IPS-15b (cell line): ENCODE results near the gene SMIM27.
A peak's percentile ranks its signal among the peaks of the same experiment; 100 is the strongest.
"Not testable (repeated sequence)": the region's sequence is repeated elsewhere in the genome, so short reads cannot be mapped to it uniquely, and the experiment has no call there.

Experiments used
- H3K27me3 ChIP-seq: one replicate; pipeline ENCODE4 v1.6.1; 2013; ENCODE audit warnings: low read length; ENCODE audit not compliant: control insufficient read depth, insufficient read depth
- H3K36me3 ChIP-seq: one replicate; pipeline ENCODE4 v1.6.1; 2013; ENCODE audit warnings: low read length; ENCODE audit not compliant: control insufficient read depth, insufficient read depth
- H3K4me1 ChIP-seq: one replicate; pipeline ENCODE4 v1.6.1; 2013; ENCODE audit warnings: mild to moderate bottlenecking, low read length; ENCODE audit not compliant: control insufficient read depth, insufficient read depth
- H3K4me3 ChIP-seq: one replicate; pipeline ENCODE4 v1.5.1; 2013; ENCODE audit warnings: low read depth, low read length
- H3K9ac ChIP-seq: one replicate; pipeline ENCODE4 v1.6.1; 2013; ENCODE audit warnings: low read depth, mild to moderate bottlenecking, low read length
- H3K9me3 ChIP-seq: one replicate; pipeline ENCODE4 v1.6.1; 2013; ENCODE audit warnings: mild to moderate bottlenecking, low read length; ENCODE audit not compliant: control insufficient read depth, insufficient read depth

SMIM27 gene

GRCh38 chr9:32552172-32552872 lies at the start of gene SMIM27, which contains the start of gene TOPORS:
TSS of gene SMIM27 (plus strand) at chr9:32552327. CDS start at chr9:32552435, 108 bp downstream.
TSS of gene TOPORS (minus strand) at chr9:32552586. CDS start at chr9:32552436, 150 bp downstream.
- Histone ChIP-seq H3K36me3 (no peaks in the 10 kb centered on the region), H3K4me3 (peak within 1 kb of the TSS; percentile 86), H3K27me3 (no peaks in the 10 kb centered on the region), H3K4me1 (peaks cover 9% of the 10 kb centered on the region), H3K9me3 (no peaks in the 10 kb centered on the region), H3K9ac (peak within 1 kb of the TSS; percentile 98)

- Histone ChIP-seq H3K36me3 (no peaks in the 10 kb centered on the region), H3K4me3 (no peak overlapping the region), H3K9me3 (no peaks in the 10 kb centered on the region), H3K27me3 (no peaks in the 10 kb centered on the region), H3K4me1 (no peaks in the 10 kb centered on the region), H3K9ac (no peak overlapping the region)
Observed at GRCh38 chr9:32502464-32502863, 49.7 kb upstream of the SMIM27 start.

- no peak overlapping the region for H3K4me3 ChIP-seq
- H3K4me1 ChIP-seq = no peaks in the 10 kb centered on the region
- H3K27me3 ChIP-seq = no peaks in the 10 kb centered on the region
- no peaks in the 10 kb centered on the region for H3K36me3 ChIP-seq
- no peak overlapping the region for H3K9ac ChIP-seq
- H3K9me3 ChIP-seq = no peaks in the 10 kb centered on the region
Observed at GRCh38 chr9:32503008-32503407, 49.1 kb upstream of the SMIM27 start.

- Histone ChIP-seq H3K36me3 (no peaks in the 10 kb centered on the region), H3K27me3 (no peaks in the 10 kb centered on the region), H3K4me3 (no peak overlapping the region), H3K9me3 (no peaks in the 10 kb centered on the region), H3K9ac (no peak overlapping the region), H3K4me1 (peaks cover 5% of the 10 kb centered on the region)
Observed at GRCh38 chr9:32508728-32509127, 43.4 kb upstream of the SMIM27 start.

GRCh38 chr9:32516241-32516640 lies 35.9 kb upstream of the SMIM27 start:
- Histone ChIP-seq H3K27me3 (no peaks in the 10 kb centered on the region), H3K36me3 (no peaks in the 10 kb centered on the region), H3K4me1 (no peaks in the 10 kb centered on the region), H3K4me3 (no peak overlapping the region), H3K9ac (no peak overlapping the region), H3K9me3 (no peaks in the 10 kb centered on the region)

GRCh38 chr9:32518276-32518675 lies 33.9 kb upstream of the SMIM27 start:
- no peak overlapping the region for H3K9ac ChIP-seq
- H3K9me3 ChIP-seq = no peaks in the 10 kb centered on the region
- no peaks in the 10 kb centered on the region for H3K4me1 ChIP-seq

GRCh38 chr9:32523910-32524309 lies 28.2 kb upstream of the SMIM27 start:
- H3K9ac ChIP-seq = no peak overlapping the region
- H3K27me3 ChIP-seq = no peaks in the 10 kb centered on the region
- H3K9me3 ChIP-seq = no peaks in the 10 kb centered on the region
- no peak overlapping the region for H3K4me3 ChIP-seq
- H3K4me1 ChIP-seq = no peaks in the 10 kb centered on the region
- H3K36me3 ChIP-seq = no peaks in the 10 kb centered on the region

More at GRCh38 chr9:32518276-32518675, 33.9 kb upstream of the SMIM27 start:
- Histone ChIP-seq H3K27me3 (no peaks in the 10 kb centered on the region), H3K36me3 (no peaks in the 10 kb centered on the region), H3K4me3 (no peak overlapping the region)

- not testable (repeated sequence) for H3K4me1 ChIP-seq, H3K27me3 ChIP-seq, H3K9me3 ChIP-seq, H3K9ac ChIP-seq, H3K36me3 ChIP-seq
- peak overlapping the region; percentile 73 for H3K4me3 ChIP-seq
Observed at GRCh38 chr9:32524558-32524891, 27.6 kb upstream of the SMIM27 start.

GRCh38 chr9:32524892-32525708 lies 27.0 kb upstream of the SMIM27 start:
- peak overlapping the region; percentile 73 for H3K4me3 ChIP-seq

GRCh38 chr9:32525709-32526030 lies 26.5 kb upstream of the SMIM27 start:
- Histone ChIP-seq H3K36me3 (no peaks in the 10 kb centered on the region), H3K4me3 (peak overlapping the region; percentile 73), H3K27me3 (no peaks in the 10 kb centered on the region), H3K9me3 (no peaks in the 10 kb centered on the region), H3K9ac (peak overlapping the region; percentile 71), H3K4me1 (no peaks in the 10 kb centered on the region)

More at GRCh38 chr9:32524892-32525708, 27.0 kb upstream of the SMIM27 start:
- no peaks in the 10 kb centered on the region for H3K27me3 ChIP-seq
- peak overlapping the region; percentile 71 for H3K9ac ChIP-seq
- H3K9me3 ChIP-seq = no peaks in the 10 kb centered on the region
- no peaks in the 10 kb centered on the region for H3K36me3 ChIP-seq
- H3K4me1 ChIP-seq = no peaks in the 10 kb centered on the region

- H3K4me1 ChIP-seq = no peaks in the 10 kb centered on the region
- peak within 1 kb of the TSS; percentile 73 for H3K4me3 ChIP-seq
- peak within 1 kb of the TSS; percentile 71 for H3K9ac ChIP-seq
- no peaks in the 10 kb centered on the region for H3K36me3 ChIP-seq
- H3K27me3 ChIP-seq = no peaks in the 10 kb centered on the region
- no peaks in the 10 kb centered on the region for H3K9me3 ChIP-seq
Observed at GRCh38 chr9:32526041-32526706, 26.0 kb upstream of the SMIM27 start, which contains the start of gene RIGI. TSS of gene RIGI (minus strand) at chr9:32526196. CDS start at chr9:32526166, 30 bp downstream.
